GM08714 (cell line): Measurements from ENCODE around the gene RIMBP2.

Source experiments
- H3K4me3 ChIP-seq: fragments of 200-500 bp; sonication (Bioruptor generic); 2 replicates; pipeline ENCODE4 v1.5.1; 2014; ENCODE audit warnings: mild to moderate bottlenecking, low read length, inconsistent platforms
- ZNF274 ChIP-seq: IDR thresholded peaks from 2 replicates; pipeline ENCODE4 v1.6.1; 2012; ENCODE audit warnings: mild to moderate bottlenecking, low read depth, low read length

Gene RIMBP2

DNA sequence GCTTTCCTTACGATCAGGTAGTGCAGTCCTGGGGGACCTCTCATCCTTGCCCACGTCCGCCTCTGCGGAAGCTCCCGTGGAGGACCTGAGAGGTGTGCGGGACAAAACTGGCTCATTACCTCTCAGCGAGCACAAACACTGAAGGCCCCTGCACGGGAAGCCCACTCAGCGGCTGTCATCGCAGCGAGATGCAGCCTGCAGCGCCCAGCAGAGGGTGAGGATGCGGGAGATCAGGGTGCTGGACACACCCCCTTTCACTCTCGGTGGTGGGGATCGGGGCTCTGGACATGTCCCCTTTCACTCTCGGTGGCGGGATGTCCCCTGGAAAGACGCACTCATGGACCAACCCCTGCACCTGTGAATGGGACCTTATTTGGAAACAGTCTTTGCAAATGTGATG lies 266.8 kb downstream of the RIMBP2 start:
- H3K4me3 ChIP-seq = no peak overlapping the region
- TF ChIP-seq ZNF274 = no peak

GRCh38 chr12:130448044-130448821 lies 267.9 kb downstream of the RIMBP2 start:
- no peak overlapping the region for H3K4me3 ChIP-seq
- TF ChIP-seq ZNF274 = no peak

DNA sequence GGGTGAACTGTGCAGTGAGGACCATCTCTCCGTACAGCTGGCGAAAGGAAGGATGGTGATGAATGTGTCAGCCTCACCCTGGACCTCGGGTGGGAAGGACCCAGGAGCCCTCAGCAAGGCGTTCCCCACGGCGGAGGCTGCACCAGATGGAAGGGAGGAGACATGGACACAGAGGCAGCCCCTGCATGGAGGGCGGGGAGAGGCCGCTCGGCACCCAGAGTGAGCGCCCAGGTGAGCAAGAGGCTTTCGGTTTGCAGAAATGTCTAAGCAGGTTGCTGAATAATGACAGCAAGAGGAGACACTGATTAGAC lies 268.5 kb downstream of the RIMBP2 start:
- TF ChIP-seq ZNF274 = no peak
- no peak overlapping the region for H3K4me3 ChIP-seq

- no peak for TF ChIP-seq ZNF274
- H3K4me3 ChIP-seq = no peak overlapping the region
Observed at GRCh38 chr12:130446846-130447654, 269.0 kb downstream of the RIMBP2 start.

GRCh38 chr12:130444986-130445385 lies 271.1 kb downstream of the RIMBP2 start:
- H3K4me3 ChIP-seq = no peak overlapping the region
- TF ChIP-seq ZNF274 = no peak

DNA sequence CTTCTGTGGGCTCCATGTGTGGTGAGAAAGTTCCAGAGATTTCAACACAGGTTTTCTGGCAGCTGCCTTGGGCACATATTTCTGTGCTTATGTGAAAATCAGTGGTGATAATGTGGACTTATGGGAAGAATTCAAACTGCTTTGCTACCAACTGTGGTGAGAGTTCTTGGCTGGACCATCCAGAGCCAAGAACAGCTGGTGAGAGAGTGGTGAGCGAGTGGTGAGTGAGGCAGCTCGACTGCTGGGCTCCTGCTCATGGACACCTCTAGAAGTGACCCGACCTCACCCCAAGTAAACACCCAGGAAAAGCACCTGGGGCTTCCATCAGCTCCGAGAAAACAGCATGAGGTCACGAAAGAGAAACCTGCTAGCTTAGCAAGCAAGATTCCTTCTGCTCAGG lies 272.0 kb downstream of the RIMBP2 start:
- no peak overlapping the region for H3K4me3 ChIP-seq
- no peak for TF ChIP-seq ZNF274

GRCh38 chr12:130441771-130442760 lies 274.0 kb downstream of the RIMBP2 start:
- no peak for TF ChIP-seq ZNF274
- H3K4me3 ChIP-seq = no peak overlapping the region

DNA sequence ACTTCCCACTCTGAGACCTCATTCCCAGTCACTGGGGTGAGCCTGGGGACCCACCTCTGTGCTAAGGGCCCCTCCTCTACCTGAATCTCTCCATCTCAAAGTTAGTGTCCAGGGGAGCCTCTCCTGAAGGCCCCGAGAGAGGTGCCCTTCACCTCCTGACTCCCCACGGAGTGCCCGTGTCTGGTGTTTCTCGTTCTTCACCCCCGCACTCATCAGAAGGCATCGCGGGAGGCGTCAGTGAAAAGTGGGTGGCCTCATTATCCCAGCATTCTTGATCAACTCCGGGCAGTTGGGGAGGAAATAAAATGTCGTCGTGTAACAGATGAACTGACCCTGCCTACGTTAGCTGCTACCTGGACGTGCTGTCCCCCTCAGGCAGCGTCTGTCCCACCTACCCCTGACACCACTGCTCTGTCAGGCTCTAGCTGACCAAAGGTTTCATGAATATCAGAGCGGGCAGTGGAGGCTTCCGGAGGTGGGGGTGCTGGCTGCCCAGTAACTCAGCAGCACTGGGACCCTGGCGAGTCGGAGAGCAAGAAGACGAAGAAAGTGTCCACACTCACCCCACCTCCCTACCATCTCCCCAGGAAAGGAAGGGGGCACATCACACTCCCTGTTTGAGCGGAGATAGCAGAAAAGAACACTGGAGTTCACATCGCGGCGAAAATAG lies 275.6 kb downstream of the RIMBP2 start:
- H3K4me3 ChIP-seq = no peak overlapping the region
- TF ChIP-seq ZNF274 = no peak

DNA sequence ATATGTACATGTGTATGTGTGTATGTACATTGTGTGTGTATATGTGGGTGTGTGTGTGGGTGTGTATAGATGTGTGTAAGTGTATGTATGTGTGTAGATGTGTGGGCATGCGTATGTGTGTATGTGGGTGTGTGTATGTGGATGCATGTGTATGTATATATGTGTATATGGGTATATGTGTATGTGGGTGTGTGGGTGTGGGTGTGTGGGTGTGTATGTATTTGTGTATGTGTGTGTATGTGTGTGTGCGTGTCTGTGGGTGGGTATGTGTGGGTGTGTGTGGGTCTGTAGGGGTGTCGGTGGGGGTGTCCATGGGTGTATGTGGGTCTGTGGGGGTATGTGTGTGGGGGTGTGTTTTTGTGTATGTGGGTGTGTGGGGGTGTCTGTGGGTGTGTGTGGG lies 276.8 kb downstream of the RIMBP2 start:
- H3K4me3 ChIP-seq = no peak overlapping the region

GRCh38 chr12:130438711-130439110 lies 277.4 kb downstream of the RIMBP2 start:
- H3K4me3 ChIP-seq = no peak overlapping the region
- no peak for TF ChIP-seq ZNF274

More for the DNA sequence above, 276.8 kb downstream of the RIMBP2 start:
- TF ChIP-seq ZNF274 = no peak

- H3K4me3 ChIP-seq = no peak overlapping the region
- no peak for TF ChIP-seq ZNF274
Observed at GRCh38 chr12:130438243-130438620, 277.9 kb downstream of the RIMBP2 start.

GRCh38 chr12:130437555-130438242 lies 278.4 kb downstream of the RIMBP2 start:
- no peak overlapping the region for H3K4me3 ChIP-seq
- no peak for TF ChIP-seq ZNF274
